Skeletal muscle tissue (tissue), 4 donors: ENCODE results near the gene RNLS. TPM values are rescaled to one million over a fixed set of nuclear protein-coding genes. Genes with fewer than 3 reads are reported as not detected.

ENCODE experiments used
- H3K27ac ChIP-seq: one replicate; pipeline ENCODE4 v1.7.0; 2013; ENCODE audit warnings: mild to moderate bottlenecking, low read depth, low read length, inconsistent platforms
- H3K27me3 ChIP-seq, 3 donors: one replicate each; pipeline ENCODE4 v1.7.0; 2013; ENCODE audit warnings: low read length in 3 of 3; ENCODE audit not compliant: control insufficient read depth in 3 of 3, insufficient read depth in 3 of 3
- H3K36me3 ChIP-seq, 3 donors: one replicate each; pipeline ENCODE4 v1.7.0; 2013; ENCODE audit warnings: low read length in 3 of 3; ENCODE audit not compliant: control insufficient read depth in 3 of 3, insufficient read depth in 3 of 3
- H3K4me1 ChIP-seq, 3 donors: one replicate each; pipeline ENCODE4 v1.7.0; 2013; ENCODE audit warnings: low read length in 3 of 3, mild to moderate bottlenecking in 3 of 3; ENCODE audit not compliant: control insufficient read depth in 3 of 3, insufficient read depth in 3 of 3
- H3K4me3 ChIP-seq, 3 donors: one replicate each; pipeline ENCODE4 v1.7.0; 2013; ENCODE audit warnings: low read length in 3 of 3
- H3K9ac ChIP-seq, 3 donors: one replicate each; pipeline ENCODE4 v1.7.0; 2013; ENCODE audit warnings: low read length in 3 of 3, mild to moderate bottlenecking in 3 of 3, moderate library complexity in 2 of 3, low read depth in 1 of 3
- H3K9me3 ChIP-seq, 3 donors: one replicate each; pipeline ENCODE4 v1.7.0; 2013; ENCODE audit warnings: low read length in 3 of 3; ENCODE audit not compliant: control insufficient read depth in 3 of 3
- total RNA-seq: library from RNA; depleted of rRNA; stranded (reverse); fragments of >200 nt; gene quantifications from one replicate; pipeline ENCODE4 v1.2.3, GENCODE V29; 2014
- donor health status: Osteomylitis.

RNLS gene
- total RNA-seq, 1 donor from 2014 or later, result 4.7 TPM

GRCh38 chr10:88555190-88555908 lies 27.8 kb downstream of the RNLS start:
- no peaks in the 10 kb centered on the region for H3K9me3 ChIP-seq
- H3K4me1 ChIP-seq, result no peaks in the 10 kb centered on the region
- H3K4me3 ChIP-seq, result no peak overlapping the region

GRCh38 chr10:88553116-88553752 lies 29.9 kb downstream of the RNLS start:
- no peaks in the 10 kb centered on the region for H3K36me3 ChIP-seq
- no peak overlapping the region for H3K9ac ChIP-seq
- no peaks in the 10 kb centered on the region for H3K4me1 ChIP-seq
- H3K4me3 ChIP-seq, result no peak overlapping the region
- H3K27me3 ChIP-seq, result no peaks in the 10 kb centered on the region
- H3K9me3 ChIP-seq, result no peaks in the 10 kb centered on the region
- H3K27ac ChIP-seq, result no peak overlapping the region

More at GRCh38 chr10:88555190-88555908, 27.8 kb downstream of the RNLS start:
- H3K27ac ChIP-seq, result no peak overlapping the region
- no peaks in the 10 kb centered on the region for H3K27me3 ChIP-seq
- H3K9ac ChIP-seq, result no peak overlapping the region
- H3K36me3 ChIP-seq, result no peaks in the 10 kb centered on the region

GRCh38 chr10:88551246-88551645 lies 31.9 kb downstream of the RNLS start:
- H3K27me3 ChIP-seq, result no peaks in the 10 kb centered on the region
- H3K4me3 ChIP-seq, result no peak overlapping the region
- H3K9me3 ChIP-seq, result no peaks in the 10 kb centered on the region
- H3K27ac ChIP-seq, result no peak overlapping the region
- no peaks in the 10 kb centered on the region for H3K36me3 ChIP-seq
- no peaks in the 10 kb centered on the region for H3K4me1 ChIP-seq
- no peak overlapping the region for H3K9ac ChIP-seq

GRCh38 chr10:88546497-88546896 lies 36.6 kb downstream of the RNLS start:
- H3K4me1 ChIP-seq, result no peaks in the 10 kb centered on the region
- H3K27me3 ChIP-seq, result no peaks in the 10 kb centered on the region
- no peaks in the 10 kb centered on the region for H3K36me3 ChIP-seq
- H3K4me3 ChIP-seq, result no peak overlapping the region
- no peaks in the 10 kb centered on the region for H3K9me3 ChIP-seq
- no peak overlapping the region for H3K9ac ChIP-seq
- no peak overlapping the region for H3K27ac ChIP-seq

GRCh38 chr10:88545359-88545758 lies 37.8 kb downstream of the RNLS start:
- no peaks in the 10 kb centered on the region for H3K36me3 ChIP-seq
- H3K9me3 ChIP-seq, result no peaks in the 10 kb centered on the region
- no peak overlapping the region for H3K9ac ChIP-seq
- H3K4me1 ChIP-seq, result no peaks in the 10 kb centered on the region
- H3K4me3 ChIP-seq, result no peak overlapping the region
- no peak overlapping the region for H3K27ac ChIP-seq
- no peaks in the 10 kb centered on the region for H3K27me3 ChIP-seq

- no peak overlapping the region for H3K9ac ChIP-seq
- H3K36me3 ChIP-seq, result no peaks in the 10 kb centered on the region
- no peaks in the 10 kb centered on the region for H3K9me3 ChIP-seq
- H3K27me3 ChIP-seq, result no peaks in the 10 kb centered on the region
- no peak overlapping the region for H3K4me3 ChIP-seq
- no peaks in the 10 kb centered on the region for H3K4me1 ChIP-seq
- no peak overlapping the region for H3K27ac ChIP-seq
Observed at GRCh38 chr10:88544140-88544870, 38.8 kb downstream of the RNLS start.

GRCh38 chr10:88542522-88542921 lies 40.6 kb downstream of the RNLS start:
- no peaks in the 10 kb centered on the region for H3K9me3 ChIP-seq
- H3K27me3 ChIP-seq, result no peaks in the 10 kb centered on the region
- no peaks in the 10 kb centered on the region for H3K36me3 ChIP-seq
- H3K4me1 ChIP-seq, result no peaks in the 10 kb centered on the region
- H3K9ac ChIP-seq, result no peak overlapping the region
- H3K27ac ChIP-seq, result no peak overlapping the region
- no peak overlapping the region for H3K4me3 ChIP-seq

GRCh38 chr10:88541116-88541626 lies 41.9 kb downstream of the RNLS start:
- Histone ChIP-seq H3K9ac (no peak overlapping the region), H3K27ac (no peak overlapping the region), H3K4me1 (no peaks in the 10 kb centered on the region), H3K36me3 (no peaks in the 10 kb centered on the region), H3K4me3 (no peak overlapping the region), H3K9me3 (no peaks in the 10 kb centered on the region), H3K27me3 (no peaks in the 10 kb centered on the region)

GRCh38 chr10:88540351-88540750 lies 42.8 kb downstream of the RNLS start:
- Histone ChIP-seq H3K27me3 (no peaks in the 10 kb centered on the region), H3K4me1 (no peaks in the 10 kb centered on the region), H3K9ac (no peak overlapping the region), H3K36me3 (no peaks in the 10 kb centered on the region), H3K27ac (no peak overlapping the region), H3K4me3 (no peak overlapping the region), H3K9me3 (no peaks in the 10 kb centered on the region)

- H3K27ac ChIP-seq, result no peak overlapping the region
- no peak overlapping the region for H3K9ac ChIP-seq
- H3K36me3 ChIP-seq, result no peaks in the 10 kb centered on the region
Observed at GRCh38 chr10:88538048-88538447, 45.1 kb downstream of the RNLS start.

More at GRCh38 chr10:88538048-88538447, 45.1 kb downstream of the RNLS start:
- no peaks in the 10 kb centered on the region for H3K27me3 ChIP-seq
- H3K4me1 ChIP-seq, result peaks cover 0 to 2% (median 0%) of the 10 kb centered on the region in 3 donors
- H3K4me3 ChIP-seq, result no peak overlapping the region
- H3K9me3 ChIP-seq, result no peaks in the 10 kb centered on the region
